H1 (cell line): ENCODE measurements around the gene PCDHA11. TPM values are rescaled to one million over a fixed set of nuclear protein-coding genes. Genes with fewer than 3 reads are reported as not detected.

Source experiments
- ATF2 ChIP-seq: IDR thresholded peaks from 2 replicates; pipeline ENCODE4 v1.6.1; 2012; ENCODE audit warnings: low read length, inconsistent platforms
- CHD7 ChIP-seq: fragments of 300-600 bp; sonication (generic); IDR thresholded peaks from 2 replicates; pipeline ENCODE4 v1.7.1; 2012; ENCODE audit warnings: low read length, moderate library complexity, mild to moderate bottlenecking, inconsistent platforms; ENCODE audit not compliant: insufficient replicate concordance
- CTBP2 ChIP-seq: IDR thresholded peaks from 2 replicates; pipeline ENCODE4 v1.7.0; 2011; ENCODE audit warnings: borderline replicate concordance, mild to moderate bottlenecking, moderate library complexity, mixed read lengths, low read length; ENCODE audit not compliant: insufficient read depth, insufficient read length
- EP300 ChIP-seq, 2 experiments: IDR thresholded peaks; 1 replicate in 1 of 2; 2 replicates in 1 of 2; pipeline ENCODE4 v1.6.1; 2011 to 2012; ENCODE audit warnings: low read depth in 2 of 2, low read length in 2 of 2, mild to moderate bottlenecking in 2 of 2, borderline replicate concordance in 1 of 2, inconsistent platforms in 1 of 2, moderate library complexity in 1 of 2
- MAFK ChIP-seq: IDR thresholded peaks from 2 replicates; pipeline ENCODE4 v1.6.1; 2012; ENCODE audit warnings: low read depth, mild to moderate bottlenecking, improper control_type of control experiment, low read length
- NANOG ChIP-seq: IDR thresholded peaks from 2 replicates; pipeline ENCODE4 v1.6.1; 2011; ENCODE audit warnings: low read length, low read depth, mild to moderate bottlenecking, inconsistent platforms; ENCODE audit not compliant: insufficient read depth, poor library complexity, severe bottlenecking
- TAF1 ChIP-seq: IDR thresholded peaks from 2 replicates; pipeline ENCODE4 v1.6.1; 2011; ENCODE audit warnings: mild to moderate bottlenecking, low read depth, low read length
- polyA plus RNA-seq, 7 experiments: library from polyadenylated mRNA; depleted of rRNA in 3 of 7; stranded (reverse) in 5 of 7; unstranded in 2 of 7; fragments of >200 nt in 5 of 7; fragments of 200-250 nt in 2 of 7; gene quantifications; 1 replicate in 5 of 7; 2 replicates in 1 of 7; 4 replicates in 1 of 7; pipeline versions ENCODE4 v1.2.1 to v1.2.3, GENCODE V29; 2011 to 2013; ENCODE audit warnings: missing spikeins in 2 of 7, mixed read lengths in 2 of 7
- total RNA-seq: library from RNA; stranded (reverse); fragmentation: NEBNext Ultra II Directional; extraction: Animal tissue kit (Norgen Biotek cat#: 25700); gene quantifications from 2 replicates; pipeline ENCODE4 v1.2.1, GENCODE V29; 2021

PCDHA11 gene
- total and polyA plus RNA-seq, 2 of the 8 experiments (the other 6 are each of a cell fraction or from before 2014, with no cell fraction given) = 4.7 to 6.6 TPM

GRCh38 chr5:140916325-140916724 lies 47.6 kb downstream of the PCDHA11 start (continued):
- TF ChIP-seq CHD7 (no peak), EP300 (IDR thresholded peaks at IDR 0.05; ENCODE audit: borderline replicate concordance in 1 of 2, low read depth in 2 of 2, low read length in 2 of 2) (no peak), NANOG (no peak), ATF2 (no peak), MAFK (no peak), TAF1 (no peak), CTBP2 (no peak)
